ENCODE data around the gene RNF175. TPM values are rescaled to one million over a fixed set of nuclear protein-coding genes. Genes with fewer than 3 reads are reported as not detected.
A peak's percentile ranks its signal among the peaks of the same experiment; 100 is the strongest.

The RNF175 gene
- under 0.01 TPM in 2 replicates for total RNA-seq

GRCh38 chr4:153759407-153760316 lies at the start of gene RNF175:
TSS of gene RNF175 (minus strand) at chr4:153760024. CDS start at chr4:153759862, 162 bp downstream.
- Histone ChIP-seq H4K20me1 (ENCODE audit: insufficient read depth, low read length) (no peaks in the 10 kb centered on the region), H3K4me3 (ENCODE audit: insufficient read depth, low read length) (peak within 1 kb of the TSS; percentile 55), H3K4me1 (ENCODE audit: insufficient read depth, low read length) (no peaks in the 10 kb centered on the region), H3K27ac (ENCODE audit: low read depth, low read length) (no peak within 1 kb of the TSS), H3K36me3 (ENCODE audit: insufficient read depth, low read length) (no peaks in the 10 kb centered on the region), H3K9me3 (ENCODE audit: low read depth, low read length) (no peaks in the 10 kb centered on the region), H3K79me2 (ENCODE audit: insufficient read depth, low read length) (no peaks in the 10 kb centered on the region), H2AFZ (ENCODE audit: low read length) (peak within 1 kb of the TSS; percentile 35), H3K27me3 (ENCODE audit: insufficient read depth, low read length) (peaks cover 33% of the 10 kb centered on the region), H3K4me2 (ENCODE audit: insufficient read depth, low read length) (peak within 1 kb of the TSS; percentile 55)
- DNase-seq (ENCODE audit: insufficient read length, low spot score, missing footprints), result peak; percentile 77
- no peak for TF ChIP-seq CTCF (IDR thresholded peaks at IDR 0.05; ENCODE audit: extremely low read depth, low read depth, low read length)

DNA sequence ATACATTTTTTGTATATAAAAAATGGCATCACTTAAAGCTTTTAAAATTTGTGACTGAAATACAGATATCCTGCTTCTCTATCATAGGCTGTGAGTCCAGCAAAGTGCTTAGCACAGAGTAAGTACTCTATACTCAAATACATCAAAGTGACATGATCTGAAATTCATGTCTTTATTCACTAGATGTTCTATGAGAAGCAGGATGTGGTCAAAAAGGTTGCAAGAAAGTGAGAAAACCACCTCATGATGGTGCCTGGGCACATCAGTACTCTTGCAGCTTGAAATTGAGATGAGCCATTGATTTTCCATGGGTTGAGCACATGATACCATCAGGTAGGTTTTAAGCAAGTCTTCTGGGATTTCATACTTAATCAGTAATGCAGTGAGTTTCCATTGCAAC lies 49.5 kb upstream of the RNF175 start:
- Histone ChIP-seq H3K79me2 (ENCODE audit: insufficient read depth, low read length) (no peaks in the 10 kb centered on the region), H3K27ac (ENCODE audit: low read depth, low read length) (no peak overlapping the region), H3K9me3 (ENCODE audit: low read depth, low read length) (no peaks in the 10 kb centered on the region), H3K4me2 (ENCODE audit: insufficient read depth, low read length) (no peak overlapping the region), H3K4me1 (ENCODE audit: insufficient read depth, low read length) (no peaks in the 10 kb centered on the region), H2AFZ (ENCODE audit: low read length) (no peak overlapping the region), H3K27me3 (ENCODE audit: insufficient read depth, low read length) (no peaks in the 10 kb centered on the region), H3K36me3 (ENCODE audit: insufficient read depth, low read length) (no peaks in the 10 kb centered on the region), H3K4me3 (ENCODE audit: insufficient read depth, low read length) (no peak overlapping the region), H4K20me1 (ENCODE audit: insufficient read depth, low read length) (no peaks in the 10 kb centered on the region)
- no peak for TF ChIP-seq CTCF (IDR thresholded peaks at IDR 0.05; ENCODE audit: extremely low read depth, low read depth, low read length)
- DNase-seq (ENCODE audit: insufficient read length, low spot score, missing footprints), result no peak

DNA sequence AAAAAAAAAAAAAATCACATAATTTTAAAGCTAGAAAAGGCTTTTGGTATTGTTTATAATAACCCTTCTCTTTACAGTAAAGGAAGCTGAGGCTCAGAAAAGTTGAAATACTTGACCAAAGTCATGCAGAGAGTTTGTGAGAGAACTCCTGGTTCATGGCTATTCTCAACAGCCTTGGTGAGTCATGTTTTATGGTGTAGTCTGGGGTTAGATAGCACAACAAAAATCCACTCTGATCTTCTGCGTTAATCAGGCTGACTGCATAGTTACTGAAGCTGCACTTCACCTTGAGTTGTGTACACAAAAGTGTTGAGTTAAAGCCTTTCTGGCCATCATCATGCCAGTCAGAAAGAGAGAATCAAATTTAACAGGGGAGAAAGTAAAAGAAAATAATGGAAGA lies 48.4 kb upstream of the RNF175 start:
- H3K4me2 ChIP-seq (ENCODE audit: insufficient read depth, low read length), result no peak overlapping the region
- no peak overlapping the region for H3K27ac ChIP-seq (ENCODE audit: low read depth, low read length)
- no peak for DNase-seq (ENCODE audit: insufficient read length, low spot score, missing footprints)
- no peaks in the 10 kb centered on the region for H3K9me3 ChIP-seq (ENCODE audit: low read depth, low read length)
- H2AFZ ChIP-seq (ENCODE audit: low read length), result no peak overlapping the region
- H3K4me1 ChIP-seq (ENCODE audit: insufficient read depth, low read length), result no peaks in the 10 kb centered on the region
- TF ChIP-seq CTCF (IDR thresholded peaks at IDR 0.05; ENCODE audit: extremely low read depth, low read depth, low read length), result no peak
- no peaks in the 10 kb centered on the region for H3K36me3 ChIP-seq (ENCODE audit: insufficient read depth, low read length)
- no peaks in the 10 kb centered on the region for H4K20me1 ChIP-seq (ENCODE audit: insufficient read depth, low read length)
- no peak overlapping the region for H3K4me3 ChIP-seq (ENCODE audit: insufficient read depth, low read length)
- H3K79me2 ChIP-seq (ENCODE audit: insufficient read depth, low read length), result no peaks in the 10 kb centered on the region
- H3K27me3 ChIP-seq (ENCODE audit: insufficient read depth, low read length), result no peaks in the 10 kb centered on the region

DNA sequence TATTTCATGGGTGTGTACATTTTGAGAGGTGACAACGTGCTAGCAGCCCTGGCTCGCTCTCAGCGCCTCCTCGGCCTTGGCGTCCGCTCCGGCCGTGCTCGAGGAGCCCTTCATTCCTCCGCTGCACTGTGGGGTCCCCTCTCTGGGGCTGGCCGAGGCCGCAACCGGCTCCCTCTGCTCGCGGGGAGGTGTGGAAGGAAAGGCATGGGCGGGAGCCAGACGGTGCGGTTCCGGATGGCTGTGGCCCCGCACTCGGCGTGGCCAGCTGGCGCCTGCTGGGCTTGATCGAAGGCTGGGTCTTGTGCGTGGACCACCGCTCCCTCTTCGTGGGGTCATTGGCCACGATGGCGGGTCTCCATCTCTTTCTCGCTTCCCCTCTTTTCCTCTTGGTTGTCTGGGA lies 46.2 kb upstream of the RNF175 start:
- no peak overlapping the region for H2AFZ ChIP-seq (ENCODE audit: low read length)
- no peaks in the 10 kb centered on the region for H4K20me1 ChIP-seq (ENCODE audit: insufficient read depth, low read length)
- H3K4me1 ChIP-seq (ENCODE audit: insufficient read depth, low read length), result no peaks in the 10 kb centered on the region
- H3K4me2 ChIP-seq (ENCODE audit: insufficient read depth, low read length), result no peak overlapping the region
- H3K79me2 ChIP-seq (ENCODE audit: insufficient read depth, low read length), result no peaks in the 10 kb centered on the region
- no peak overlapping the region for H3K27ac ChIP-seq (ENCODE audit: low read depth, low read length)
- H3K9me3 ChIP-seq (ENCODE audit: low read depth, low read length), result no peaks in the 10 kb centered on the region
- TF ChIP-seq CTCF (IDR thresholded peaks at IDR 0.05; ENCODE audit: extremely low read depth, low read depth, low read length), result no peak
- DNase-seq (ENCODE audit: insufficient read length, low spot score, missing footprints), result no peak
- H3K27me3 ChIP-seq (ENCODE audit: insufficient read depth, low read length), result no peaks in the 10 kb centered on the region
- no peaks in the 10 kb centered on the region for H3K36me3 ChIP-seq (ENCODE audit: insufficient read depth, low read length)
- H3K4me3 ChIP-seq (ENCODE audit: insufficient read depth, low read length), result no peak overlapping the region
